ENCODE data around the gene ATP5PO.
A peak's percentile ranks its signal among the peaks of the same experiment; 100 is the strongest.

Gene ATP5PO

DNA sequence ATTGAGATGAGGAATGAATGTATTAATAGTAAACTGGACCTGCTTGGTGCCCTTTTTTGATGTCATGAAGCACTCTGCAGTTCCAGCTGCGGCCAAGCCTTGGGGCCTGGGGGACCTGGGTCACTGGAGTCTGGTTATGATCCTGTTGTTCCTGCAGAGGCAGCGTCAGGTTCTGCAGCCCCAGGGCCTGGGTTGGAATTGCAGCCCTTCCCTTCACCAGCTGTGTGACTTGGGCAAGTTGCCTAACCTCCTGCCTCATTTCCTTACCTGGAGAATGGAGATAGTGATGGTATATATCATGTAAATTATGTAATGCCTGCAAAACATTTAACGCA, 9.1 kb upstream of the ATP5PO start:
- TF ChIP-seq, protein P1, sequence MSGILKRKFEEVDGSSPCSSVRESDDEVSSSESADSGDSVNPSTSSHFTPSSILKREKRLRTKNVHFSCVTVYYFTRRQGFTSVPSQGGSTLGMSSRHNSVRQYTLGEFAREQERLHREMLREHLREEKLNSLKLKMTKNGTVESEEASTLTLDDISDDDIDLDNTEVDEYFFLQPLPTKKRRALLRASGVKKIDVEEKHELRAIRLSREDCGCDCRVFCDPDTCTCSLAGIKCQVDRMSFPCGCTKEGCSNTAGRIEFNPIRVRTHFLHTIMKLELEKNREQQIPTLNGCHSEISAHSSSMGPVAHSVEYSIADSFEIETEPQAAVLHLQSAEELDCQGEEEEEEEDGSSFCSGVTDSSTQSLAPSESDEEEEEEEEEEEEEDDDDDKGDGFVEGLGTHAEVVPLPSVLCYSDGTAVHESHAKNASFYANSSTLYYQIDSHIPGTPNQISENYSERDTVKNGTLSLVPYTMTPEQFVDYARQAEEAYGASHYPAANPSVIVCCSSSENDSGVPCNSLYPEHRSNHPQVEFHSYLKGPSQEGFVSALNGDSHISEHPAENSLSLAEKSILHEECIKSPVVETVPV (CRISPR knock-in tag; IDR thresholded peaks at IDR 0.05) = no peak
- no peak for TF ChIP-seq TOX (CRISPR knock-in tag; IDR thresholded peaks at IDR 0.05; ENCODE audit: borderline replicate concordance)
- TF ChIP-seq, protein P2, sequence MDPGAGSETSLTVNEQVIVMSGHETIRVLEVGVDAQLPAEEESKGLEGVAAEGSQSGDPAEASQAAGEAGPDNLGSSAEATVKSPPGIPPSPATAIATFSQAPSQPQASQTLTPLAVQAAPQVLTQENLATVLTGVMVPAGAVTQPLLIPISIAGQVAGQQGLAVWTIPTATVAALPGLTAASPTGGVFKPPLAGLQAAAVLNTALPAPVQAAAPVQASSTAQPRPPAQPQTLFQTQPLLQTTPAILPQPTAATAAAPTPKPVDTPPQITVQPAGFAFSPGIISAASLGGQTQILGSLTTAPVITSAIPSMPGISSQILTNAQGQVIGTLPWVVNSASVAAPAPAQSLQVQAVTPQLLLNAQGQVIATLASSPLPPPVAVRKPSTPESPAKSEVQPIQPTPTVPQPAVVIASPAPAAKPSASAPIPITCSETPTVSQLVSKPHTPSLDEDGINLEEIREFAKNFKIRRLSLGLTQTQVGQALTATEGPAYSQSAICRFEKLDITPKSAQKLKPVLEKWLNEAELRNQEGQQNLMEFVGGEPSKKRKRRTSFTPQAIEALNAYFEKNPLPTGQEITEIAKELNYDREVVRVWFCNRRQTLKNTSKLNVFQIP (CRISPR knock-in tag; IDR thresholded peaks at IDR 0.05; ENCODE audit: borderline replicate concordance, low read depth) = no peak
- no peak for TF ChIP-seq GLIS3 (CRISPR knock-in tag; IDR thresholded peaks at IDR 0.05)
- no peak for TF ChIP-seq PPARA (CRISPR knock-in tag; IDR thresholded peaks at IDR 0.05; ENCODE audit: borderline replicate concordance)
- peak; percentile 52 for ATAC-seq

DNA sequence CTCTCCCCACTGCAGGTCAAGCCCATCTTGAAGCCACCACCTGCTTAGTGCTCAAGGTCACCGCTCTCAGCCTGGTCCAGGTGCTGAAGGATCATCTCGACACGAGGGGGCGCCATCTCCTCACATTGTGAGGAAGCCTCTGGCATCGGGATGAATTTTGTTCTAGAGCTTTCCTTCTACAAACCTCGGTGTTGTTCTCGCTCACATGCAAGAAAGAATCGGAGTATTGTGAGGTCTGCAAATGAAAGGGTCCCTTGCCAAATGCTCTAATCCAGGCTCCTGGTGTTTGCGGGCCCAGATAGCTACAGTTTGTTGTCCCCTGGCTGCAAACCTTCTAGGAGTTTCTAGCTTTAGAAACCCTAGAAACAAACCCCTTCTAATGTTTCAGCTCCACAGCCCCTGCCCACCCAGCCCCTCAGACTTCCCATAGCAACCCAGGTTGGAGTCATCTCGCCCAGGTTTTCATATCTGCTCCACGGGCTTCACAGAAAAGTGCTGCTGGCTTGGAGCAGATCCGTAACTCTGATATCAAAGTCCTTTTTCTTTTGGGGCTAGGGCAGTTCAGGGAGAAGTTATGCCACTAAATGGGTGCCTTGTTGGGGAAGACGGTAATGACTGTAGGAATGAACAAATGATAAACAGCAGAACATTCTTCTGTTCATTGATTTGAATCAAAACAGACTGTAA, 8.6 kb upstream of the ATP5PO start:
- peak; percentile 99 for ATAC-seq
- TF ChIP-seq PPARA (CRISPR knock-in tag; IDR thresholded peaks at IDR 0.05; ENCODE audit: borderline replicate concordance) (no peak), RARB (CRISPR knock-in tag; IDR thresholded peaks at IDR 0.05) (no peak), ARNTL (CRISPR knock-in tag; IDR thresholded peaks at IDR 0.05; ENCODE audit: borderline replicate concordance, low read depth) (no peak), OSR1 (CRISPR knock-in tag; IDR thresholded peaks at IDR 0.05) (no peak), CSDC2 (CRISPR knock-in tag; IDR thresholded peaks at IDR 0.05) (no peak), SNAI2 (CRISPR knock-in tag; IDR thresholded peaks at IDR 0.05) (no peak), ISL1 (CRISPR knock-in tag; IDR thresholded peaks at IDR 0.05) (no peak), ZNF8 (CRISPR knock-in tag; IDR thresholded peaks at IDR 0.05) (no peak), BACH2 (CRISPR knock-in tag; IDR thresholded peaks at IDR 0.05; ENCODE audit: borderline replicate concordance) (no peak), ZFP30 (CRISPR knock-in tag; IDR thresholded peaks at IDR 0.05) (no peak), ESRRG (CRISPR knock-in tag; IDR thresholded peaks at IDR 0.05) (no peak), ZFP3 (CRISPR knock-in tag; IDR thresholded peaks at IDR 0.05) (no peak), ZNF70 (CRISPR knock-in tag; IDR thresholded peaks at IDR 0.05) (no peak)
- TF ChIP-seq, protein P1 (CRISPR knock-in tag; IDR thresholded peaks at IDR 0.05) = no peak
- TF ChIP-seq, protein P3, sequence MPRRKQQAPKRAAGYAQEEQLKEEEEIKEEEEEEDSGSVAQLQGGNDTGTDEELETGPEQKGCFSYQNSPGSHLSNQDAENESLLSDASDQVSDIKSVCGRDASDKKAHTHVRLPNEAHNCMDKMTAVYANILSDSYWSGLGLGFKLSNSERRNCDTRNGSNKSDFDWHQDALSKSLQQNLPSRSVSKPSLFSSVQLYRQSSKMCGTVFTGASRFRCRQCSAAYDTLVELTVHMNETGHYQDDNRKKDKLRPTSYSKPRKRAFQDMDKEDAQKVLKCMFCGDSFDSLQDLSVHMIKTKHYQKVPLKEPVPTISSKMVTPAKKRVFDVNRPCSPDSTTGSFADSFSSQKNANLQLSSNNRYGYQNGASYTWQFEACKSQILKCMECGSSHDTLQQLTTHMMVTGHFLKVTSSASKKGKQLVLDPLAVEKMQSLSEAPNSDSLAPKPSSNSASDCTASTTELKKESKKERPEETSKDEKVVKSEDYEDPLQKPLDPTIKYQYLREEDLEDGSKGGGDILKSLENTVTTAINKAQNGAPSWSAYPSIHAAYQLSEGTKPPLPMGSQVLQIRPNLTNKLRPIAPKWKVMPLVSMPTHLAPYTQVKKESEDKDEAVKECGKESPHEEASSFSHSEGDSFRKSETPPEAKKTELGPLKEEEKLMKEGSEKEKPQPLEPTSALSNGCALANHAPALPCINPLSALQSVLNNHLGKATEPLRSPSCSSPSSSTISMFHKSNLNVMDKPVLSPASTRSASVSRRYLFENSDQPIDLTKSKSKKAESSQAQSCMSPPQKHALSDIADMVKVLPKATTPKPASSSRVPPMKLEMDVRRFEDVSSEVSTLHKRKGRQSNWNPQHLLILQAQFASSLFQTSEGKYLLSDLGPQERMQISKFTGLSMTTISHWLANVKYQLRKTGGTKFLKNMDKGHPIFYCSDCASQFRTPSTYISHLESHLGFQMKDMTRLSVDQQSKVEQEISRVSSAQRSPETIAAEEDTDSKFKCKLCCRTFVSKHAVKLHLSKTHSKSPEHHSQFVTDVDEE (CRISPR knock-in tag; IDR thresholded peaks at IDR 0.05) = no peak

DNA sequence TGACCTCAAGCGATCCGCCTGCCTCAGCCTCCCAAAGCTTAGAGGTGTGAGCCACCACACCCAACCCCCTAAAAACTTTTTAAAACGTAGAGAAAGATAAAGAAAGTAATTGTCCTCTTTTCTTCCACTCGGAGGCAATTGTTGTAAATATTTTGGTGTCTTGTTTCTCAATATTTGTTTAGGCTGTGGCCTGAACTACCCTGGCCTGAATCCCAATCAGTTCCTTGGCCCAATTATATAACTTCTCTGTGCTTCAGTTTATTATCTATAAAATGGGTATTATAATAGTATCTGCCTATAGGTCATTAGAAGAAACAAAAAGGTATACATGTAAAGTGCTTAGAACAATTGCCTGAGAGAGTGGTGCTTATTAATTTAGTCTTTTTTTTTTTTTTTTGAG, 1.8 kb upstream of the ATP5PO start:
- no peak for TF ChIP-seq ISL1 (CRISPR knock-in tag; IDR thresholded peaks at IDR 0.05)

DNA sequence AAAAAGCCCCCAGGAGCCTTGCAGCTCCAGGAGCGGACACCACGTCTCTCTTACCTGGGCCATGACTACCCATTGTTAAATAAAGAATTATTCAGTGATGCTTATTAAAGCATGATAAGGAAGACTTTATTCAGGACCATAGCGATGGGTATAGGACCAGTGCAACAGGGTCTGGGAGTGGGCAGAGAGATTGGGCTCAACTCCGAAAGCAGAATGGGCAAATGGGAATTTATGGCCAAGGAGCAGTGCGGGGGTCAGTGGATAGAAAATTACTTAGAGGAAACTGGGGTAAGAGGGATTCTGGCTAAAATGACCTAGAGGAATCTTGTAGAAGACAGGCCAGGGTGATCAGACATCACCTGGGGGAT, 580 bp upstream of the ATP5PO start:
- TF ChIP-seq SNAI2 (CRISPR knock-in tag; IDR thresholded peaks at IDR 0.05) (no peak), GLIS3 (CRISPR knock-in tag; IDR thresholded peaks at IDR 0.05) (no peak), ZNF8 (CRISPR knock-in tag; IDR thresholded peaks at IDR 0.05) (no peak), ZNF565 (CRISPR knock-in tag; conservative IDR thresholded peaks at IDR 0.05; ENCODE audit: low read depth) (no peak), ESRRG (CRISPR knock-in tag; IDR thresholded peaks at IDR 0.05) (no peak), ZFP30 (CRISPR knock-in tag; IDR thresholded peaks at IDR 0.05) (no peak), ZC3H10 (CRISPR knock-in tag; IDR thresholded peaks at IDR 0.05) (no peak), ARNTL (CRISPR knock-in tag; IDR thresholded peaks at IDR 0.05; ENCODE audit: borderline replicate concordance, low read depth) (no peak), BACH2 (CRISPR knock-in tag; IDR thresholded peaks at IDR 0.05; ENCODE audit: borderline replicate concordance) (no peak), ZFP3 (CRISPR knock-in tag; IDR thresholded peaks at IDR 0.05) (no peak), TOX (CRISPR knock-in tag; IDR thresholded peaks at IDR 0.05; ENCODE audit: borderline replicate concordance) (no peak)
- TF ChIP-seq, protein P4, sequence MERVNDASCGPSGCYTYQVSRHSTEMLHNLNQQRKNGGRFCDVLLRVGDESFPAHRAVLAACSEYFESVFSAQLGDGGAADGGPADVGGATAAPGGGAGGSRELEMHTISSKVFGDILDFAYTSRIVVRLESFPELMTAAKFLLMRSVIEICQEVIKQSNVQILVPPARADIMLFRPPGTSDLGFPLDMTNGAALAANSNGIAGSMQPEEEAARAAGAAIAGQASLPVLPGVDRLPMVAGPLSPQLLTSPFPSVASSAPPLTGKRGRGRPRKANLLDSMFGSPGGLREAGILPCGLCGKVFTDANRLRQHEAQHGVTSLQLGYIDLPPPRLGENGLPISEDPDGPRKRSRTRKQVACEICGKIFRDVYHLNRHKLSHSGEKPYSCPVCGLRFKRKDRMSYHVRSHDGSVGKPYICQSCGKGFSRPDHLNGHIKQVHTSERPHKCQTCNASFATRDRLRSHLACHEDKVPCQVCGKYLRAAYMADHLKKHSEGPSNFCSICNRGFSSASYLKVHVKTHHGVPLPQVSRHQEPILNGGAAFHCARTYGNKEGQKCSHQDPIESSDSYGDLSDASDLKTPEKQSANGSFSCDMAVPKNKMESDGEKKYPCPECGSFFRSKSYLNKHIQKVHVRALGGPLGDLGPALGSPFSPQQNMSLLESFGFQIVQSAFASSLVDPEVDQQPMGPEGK (CRISPR knock-in tag; IDR thresholded peaks at IDR 0.05; ENCODE audit: borderline replicate concordance) = no peak
- TF ChIP-seq, protein P1 (CRISPR knock-in tag; IDR thresholded peaks at IDR 0.05) = no peak
- TF ChIP-seq, protein P3 (CRISPR knock-in tag; IDR thresholded peaks at IDR 0.05) = no peak
- no peak for ATAC-seq

More for the DNA sequence above, 1.8 kb upstream of the ATP5PO start:
- no peak for ATAC-seq

Measured in SK-N-SH treated with all-trans-retinoic acid at 6 μM for 48 hours (cell line).